DOHH2 (cell line): ENCODE data around the gene RNGTT.

Experiments used
- CTCF ChIP-seq: fragments of 200-600 bp; sonication (generic); IDR thresholded peaks from one replicate; pipeline ENCODE4 v1.5.1; 2014; ENCODE audit warnings: antibody characterized with exemption, mild to moderate bottlenecking, low read depth, low read length; ENCODE audit not compliant: poor library complexity, severe bottlenecking
- EZH2phosphoT487 ChIP-seq: fragments of 200-600 bp; sonication (generic); IDR thresholded peaks from 2 replicates; pipeline ENCODE4 v1.6.1; 2017; ENCODE audit warnings: borderline replicate concordance, mild to moderate bottlenecking, antibody characterized with exemption, low read length, moderate library complexity, mixed read lengths

GRCh38 chr6:89002523-89002922 lies 39.1 kb upstream of the RNGTT start:
- no peak for TF ChIP-seq CTCF
- no peak for TF ChIP-seq EZH2phosphoT487
